ENCODE measurements around the gene PAM.
"Not testable (repeated sequence)": the region's sequence is repeated elsewhere in the genome, so short reads cannot be mapped to it uniquely, and the experiment has no call there.

Gene PAM

DNA sequence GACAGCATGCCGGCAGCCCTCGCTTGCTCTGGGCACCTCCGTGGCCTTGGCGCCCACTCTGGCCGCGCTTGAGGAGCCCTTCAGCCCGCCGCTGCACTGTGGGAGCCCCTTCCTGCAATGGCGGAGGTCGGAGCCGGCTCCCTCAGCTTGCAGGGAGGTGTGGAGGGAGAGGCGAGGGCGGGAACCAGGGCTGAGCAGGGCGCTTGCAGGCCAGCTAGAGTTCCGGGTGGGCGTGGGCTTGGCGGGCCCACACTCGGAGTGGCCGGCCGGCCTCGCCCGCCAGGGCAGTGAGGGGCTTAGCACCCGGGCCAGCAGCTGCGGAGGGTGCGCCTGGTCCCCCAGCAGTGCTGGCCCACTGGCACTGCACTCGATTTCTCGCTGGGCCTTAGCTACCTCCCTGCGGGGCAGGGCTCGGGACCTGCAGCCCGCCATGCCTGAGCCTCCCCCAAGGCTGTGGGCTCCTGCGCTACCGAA, 3.2 kb upstream of the PAM start:
- not testable (repeated sequence) for DNase-seq (ENCODE audit: low spot score)

DNA sequence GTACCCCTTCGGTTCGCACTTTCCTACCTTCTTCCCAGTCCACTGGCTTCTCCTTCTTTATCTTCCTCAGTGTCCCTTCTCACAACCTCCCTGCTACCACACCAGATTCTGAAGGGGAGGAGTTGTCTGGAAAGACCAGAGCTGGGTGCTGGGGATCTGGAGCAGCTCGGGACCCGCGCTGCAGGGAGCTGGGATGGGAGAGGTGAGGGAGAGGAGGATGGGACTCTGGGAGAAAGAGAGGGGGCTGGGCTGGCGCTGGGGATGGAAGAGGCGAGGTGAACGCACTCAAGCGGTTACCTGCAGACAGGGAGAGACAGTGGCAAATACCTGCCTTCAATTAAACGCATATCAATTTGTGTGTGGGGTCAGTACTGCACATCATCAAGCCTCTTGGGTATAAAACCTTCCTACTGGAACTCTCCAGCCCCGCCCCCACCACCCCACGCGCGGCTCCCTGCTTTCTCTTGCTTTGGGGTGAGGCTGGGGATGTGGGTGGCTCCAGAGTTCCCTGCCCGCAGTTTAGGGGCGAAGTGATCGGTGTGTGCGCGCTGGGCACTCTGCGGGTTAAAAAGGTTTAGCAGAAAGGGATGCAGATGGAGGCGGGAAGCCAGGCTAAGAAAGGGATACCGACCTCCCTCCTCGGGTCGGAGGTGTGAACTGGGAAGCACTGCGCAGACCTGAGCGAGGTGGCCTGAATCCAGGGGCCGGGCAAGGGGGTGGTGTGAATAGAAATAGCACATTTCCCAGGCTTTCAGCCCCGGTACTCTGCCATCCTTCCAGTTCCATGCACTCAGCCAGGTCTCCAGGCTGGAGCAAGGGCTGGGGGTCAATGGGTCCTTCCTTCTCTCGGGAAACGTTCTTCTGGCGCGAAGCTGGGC, 977 bp upstream of the PAM start:
- peak; percentile 33 for DNase-seq (ENCODE audit: low spot score)

DNA sequence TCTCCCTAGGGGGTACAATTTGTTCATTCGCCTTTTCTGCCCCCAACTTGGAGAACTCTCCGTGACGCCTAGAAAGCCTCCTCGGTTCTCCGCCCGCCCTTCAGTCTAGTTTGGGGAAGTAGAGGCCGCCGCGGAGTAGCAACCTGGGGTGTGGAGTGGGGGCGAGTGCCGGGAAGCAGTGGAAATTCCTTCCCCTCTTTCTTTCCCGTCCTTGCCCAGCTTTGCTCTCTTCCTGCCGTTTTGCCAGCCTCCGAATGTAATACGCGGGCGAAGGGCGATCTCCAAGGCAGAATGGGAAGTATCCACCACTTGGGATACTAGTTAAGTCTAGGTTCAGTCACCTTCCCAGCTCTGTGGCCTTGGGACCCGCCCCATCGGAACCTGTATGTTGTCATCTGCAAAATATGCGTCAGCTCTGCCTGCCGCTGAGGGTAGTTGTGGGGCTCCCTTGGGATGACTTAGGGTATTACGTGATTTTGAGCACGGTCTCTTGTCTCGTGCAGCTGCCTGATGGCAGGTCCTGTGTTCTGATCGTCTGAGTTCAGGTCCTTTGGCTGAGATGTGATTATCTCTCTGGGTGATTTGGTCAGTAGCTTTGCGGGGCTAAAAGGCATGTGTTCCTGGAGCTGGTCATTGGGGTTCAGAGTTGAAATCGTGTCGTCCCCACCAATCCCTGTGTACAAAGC, 724 bp downstream of the PAM start:
- peak; percentile 95 for DNase-seq (ENCODE audit: low spot score)

DNA sequence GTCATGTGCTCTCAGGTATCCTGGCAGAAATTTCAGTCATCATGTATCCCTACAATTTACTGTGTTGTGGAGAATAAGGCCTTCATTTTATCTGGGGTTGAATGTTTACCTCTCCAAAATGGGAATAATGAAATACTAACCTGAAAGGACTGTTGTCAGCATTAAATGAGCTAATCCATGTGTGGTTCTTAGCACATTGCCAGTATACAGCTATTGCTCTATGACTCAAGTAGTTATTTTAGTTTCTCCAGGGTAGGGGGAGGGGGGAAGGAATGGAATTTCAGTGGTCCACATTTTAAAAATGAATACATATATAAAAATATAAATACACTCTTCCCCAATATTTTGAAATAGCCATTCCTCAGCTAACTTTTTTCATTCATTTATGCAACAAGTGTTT, 3.5 kb downstream of the PAM start:
- peak; percentile 41 for DNase-seq (ENCODE audit: low spot score)

DNA sequence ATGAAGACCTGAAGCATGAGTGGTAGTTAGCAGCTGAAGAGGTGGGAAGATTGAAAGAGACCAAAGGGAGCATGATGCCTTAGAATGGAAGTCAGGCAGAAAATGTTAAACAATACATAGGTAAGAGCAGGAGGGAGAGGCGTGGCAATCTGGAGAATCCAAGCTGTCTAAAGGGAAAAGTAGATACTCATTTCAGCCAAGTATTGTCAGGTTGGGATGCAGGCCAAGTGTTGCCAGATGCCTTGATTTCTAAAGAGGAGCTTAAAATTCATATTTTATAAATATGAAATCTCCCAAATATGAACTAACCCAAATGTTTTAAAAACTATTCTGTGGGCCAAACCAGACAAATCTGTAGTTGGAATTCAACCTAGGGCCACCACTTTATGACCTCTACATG, 4.2 kb downstream of the PAM start:
- DNase-seq (ENCODE audit: low spot score), result no peak

DNA sequence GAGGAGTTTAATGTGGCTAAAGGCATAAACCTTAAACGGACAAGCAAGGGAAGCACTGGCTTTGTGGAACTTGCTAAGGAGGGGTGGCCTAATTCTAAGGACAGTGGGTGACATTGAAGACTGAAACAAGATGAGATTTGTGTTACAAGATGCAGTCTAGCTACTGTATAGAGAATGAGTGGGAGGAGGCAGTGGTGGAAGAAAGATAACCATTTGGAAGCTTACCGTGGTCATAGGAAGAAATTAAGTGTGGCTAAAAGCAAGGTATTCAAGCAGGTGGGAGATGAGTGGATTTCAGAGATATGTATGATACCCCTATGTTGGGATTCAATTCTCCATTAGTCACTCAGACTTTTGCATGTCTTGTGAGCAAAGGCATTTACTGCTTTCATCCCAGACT, 4.6 kb downstream of the PAM start:
- no peak for DNase-seq (ENCODE audit: low spot score)

DNA sequence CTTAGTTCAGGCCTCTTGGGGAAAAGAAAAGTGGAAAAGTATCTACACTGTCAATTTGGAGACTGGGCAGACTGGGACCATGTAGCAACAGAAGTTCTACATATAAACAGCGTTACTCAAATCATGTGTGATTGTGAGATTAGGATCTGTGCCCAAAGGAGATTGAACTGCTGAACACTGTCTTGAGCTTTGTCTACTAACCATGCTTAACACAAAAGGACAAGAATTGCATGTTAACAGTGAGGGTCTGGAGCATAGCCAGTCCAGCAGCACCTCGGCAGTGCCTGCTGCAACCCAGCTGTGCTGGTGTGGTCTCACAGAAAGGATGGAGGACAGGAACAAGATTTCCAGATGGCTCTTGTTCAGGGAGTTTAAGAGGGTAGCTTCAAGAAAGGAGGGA, 5.7 kb downstream of the PAM start:
- no peak for DNase-seq (ENCODE audit: low spot score)

DNA sequence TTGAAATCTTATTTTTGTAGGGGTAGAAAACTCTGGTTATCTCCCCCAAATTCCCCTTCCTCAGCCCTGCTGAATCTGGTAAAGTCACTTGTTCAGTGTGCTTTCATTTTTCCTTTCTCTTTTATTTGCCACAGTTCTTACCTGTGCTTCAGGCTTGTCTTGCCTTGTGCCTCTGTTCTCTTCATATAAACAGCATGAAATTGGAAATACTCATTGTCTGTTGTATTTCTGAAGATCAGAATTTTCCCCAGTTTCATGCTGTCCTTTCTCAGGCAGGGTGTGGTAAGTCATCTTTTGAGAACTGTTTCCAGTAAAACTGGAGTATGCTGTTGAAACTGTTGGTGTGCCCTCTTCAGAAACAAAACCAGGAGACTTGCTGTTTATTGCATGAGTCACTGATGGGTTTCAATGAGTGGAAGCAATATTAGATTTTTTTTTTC, 7.0 kb downstream of the PAM start:
- peak; percentile 66 for DNase-seq (ENCODE audit: low spot score)

DNA sequence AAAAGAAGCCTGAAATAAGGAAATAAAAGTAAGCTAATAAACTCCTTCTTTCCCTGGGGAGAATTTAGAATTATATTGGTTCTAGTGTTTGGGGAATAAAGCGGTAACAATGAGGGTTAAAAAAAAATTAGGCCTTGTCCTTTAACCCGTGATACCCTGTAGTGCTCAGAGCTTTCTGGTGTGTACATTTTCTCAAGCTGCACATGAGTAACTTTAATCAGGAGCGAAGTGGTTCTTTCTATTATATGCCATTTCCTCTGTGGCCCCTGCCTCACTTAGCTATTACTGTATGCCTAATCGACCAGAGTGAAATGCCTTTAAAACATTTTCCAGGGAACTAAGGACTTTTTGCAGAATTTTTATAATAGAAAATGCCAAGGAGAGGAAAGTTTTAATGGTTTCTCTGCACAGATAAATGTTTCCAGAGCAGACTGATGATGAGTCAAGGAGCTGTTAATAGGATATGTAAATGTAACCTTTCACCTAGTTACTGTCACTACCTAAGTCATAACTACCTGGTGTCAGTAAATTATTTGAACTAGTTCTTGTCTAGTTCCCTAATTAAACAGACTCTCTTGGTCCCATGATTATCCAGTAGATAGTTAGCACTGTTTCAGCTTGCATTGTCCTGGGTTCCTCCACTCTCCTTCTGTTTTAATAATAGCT, 7.6 kb downstream of the PAM start:
- DNase-seq (ENCODE audit: low spot score), result peak; percentile 49

DNA sequence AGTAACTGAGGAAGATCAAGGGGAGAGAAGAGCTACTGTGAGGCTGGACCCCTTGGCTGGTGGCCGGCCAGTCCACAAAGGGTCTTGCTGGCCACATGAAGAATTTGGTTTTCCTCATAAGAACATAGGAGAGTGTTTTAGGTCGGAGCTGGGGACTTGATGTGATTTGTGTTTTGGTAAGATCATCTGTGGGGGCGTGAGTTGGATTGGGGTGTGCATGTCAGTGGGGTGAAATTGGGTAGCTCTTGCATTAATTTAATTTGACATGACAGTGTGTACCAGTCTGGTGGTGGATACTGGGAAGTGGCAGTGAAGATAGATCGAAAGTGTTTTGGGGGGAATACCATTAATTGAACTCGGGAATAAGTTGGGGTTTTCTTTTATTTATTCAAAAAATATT, 8.6 kb downstream of the PAM start:
- DNase-seq (ENCODE audit: low spot score), result no peak

DNA sequence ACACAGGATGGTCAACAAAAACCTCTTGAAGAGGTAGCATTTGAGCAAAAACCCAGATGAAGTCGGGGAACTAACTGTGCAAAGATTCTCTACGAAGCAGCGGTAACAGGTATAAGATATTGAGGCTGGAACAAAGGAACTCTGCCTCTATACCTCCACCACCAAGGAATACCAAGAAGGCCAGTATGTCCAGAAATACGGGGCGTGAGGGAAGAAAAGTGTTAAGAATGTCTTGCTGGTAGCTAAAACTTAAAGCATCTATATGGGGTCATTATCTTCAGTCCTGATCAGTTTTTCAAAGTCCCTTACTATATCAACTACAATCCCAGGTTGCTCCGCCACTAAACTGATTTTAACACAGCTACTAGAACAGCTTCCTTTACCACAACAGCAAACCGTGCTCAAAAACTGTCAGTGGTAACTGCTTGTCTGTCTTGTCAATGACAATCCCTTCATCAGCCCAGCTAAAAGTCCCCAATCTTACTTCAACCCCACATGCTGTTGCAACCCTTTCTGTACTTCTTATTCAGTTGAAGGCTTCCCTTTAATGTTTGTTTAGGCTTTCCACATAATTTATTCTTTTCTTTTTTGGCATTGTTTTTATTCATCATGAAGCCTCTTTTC, 9.4 kb downstream of the PAM start:
- DNase-seq (ENCODE audit: low spot score), result no peak

DNA sequence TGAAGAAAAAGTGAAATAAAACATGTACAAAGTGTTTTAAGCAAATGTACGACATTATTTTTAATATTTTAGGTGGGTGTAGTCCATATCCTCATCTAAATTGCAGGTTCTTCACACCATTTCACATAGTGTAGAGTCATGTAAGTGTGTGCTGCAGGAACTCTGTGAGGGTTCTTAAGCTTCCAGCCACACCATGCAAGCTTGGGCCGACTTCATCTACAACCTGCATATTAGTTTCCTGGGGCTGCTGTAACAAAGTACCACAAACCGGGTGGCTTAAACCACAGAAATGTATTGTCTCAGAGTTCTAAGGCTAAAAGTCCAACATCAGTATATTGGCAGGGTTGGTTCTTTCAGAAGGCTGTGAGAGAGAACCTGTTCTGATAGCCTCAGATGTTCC, 10.2 kb downstream of the PAM start:
- DNase-seq (ENCODE audit: low spot score), result no peak

DNA sequence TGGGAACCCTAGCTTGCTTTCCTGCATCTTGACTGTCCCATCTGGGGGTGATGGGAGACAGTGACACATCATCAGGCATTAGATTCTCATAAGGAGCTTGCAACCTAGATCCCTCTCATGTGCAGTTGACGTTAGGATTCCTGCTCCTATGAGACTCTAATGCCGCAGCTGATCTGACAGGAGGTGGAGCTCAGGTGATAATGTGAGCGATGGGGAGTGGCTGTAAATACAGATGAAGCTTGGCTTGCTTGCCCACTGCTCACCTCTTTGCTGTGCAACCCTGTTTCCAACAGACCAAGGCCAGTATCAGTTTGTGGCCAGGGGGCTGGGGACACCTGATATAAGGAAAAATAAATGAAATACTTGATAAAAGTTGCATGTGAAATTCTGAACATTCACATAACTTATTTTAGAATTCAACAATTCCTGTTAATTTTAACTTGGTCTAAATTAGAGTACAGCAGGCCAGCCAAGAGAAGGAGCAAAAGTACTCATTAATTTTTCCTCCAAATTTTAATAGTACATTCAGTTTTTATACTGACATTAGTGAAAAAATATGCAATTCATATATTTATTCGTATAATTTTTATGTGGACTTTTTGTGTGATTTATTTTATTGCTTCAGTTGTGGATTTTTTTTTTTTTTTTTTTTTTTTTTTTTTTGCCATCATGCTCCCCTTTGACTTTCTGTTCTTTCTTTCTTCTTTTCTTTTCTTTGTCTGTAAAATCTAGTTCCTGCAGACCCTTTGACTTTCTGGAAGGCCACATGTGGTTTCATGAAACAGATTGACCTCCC, 11.4 kb downstream of the PAM start:
- no peak for DNase-seq (ENCODE audit: low spot score)

DNA sequence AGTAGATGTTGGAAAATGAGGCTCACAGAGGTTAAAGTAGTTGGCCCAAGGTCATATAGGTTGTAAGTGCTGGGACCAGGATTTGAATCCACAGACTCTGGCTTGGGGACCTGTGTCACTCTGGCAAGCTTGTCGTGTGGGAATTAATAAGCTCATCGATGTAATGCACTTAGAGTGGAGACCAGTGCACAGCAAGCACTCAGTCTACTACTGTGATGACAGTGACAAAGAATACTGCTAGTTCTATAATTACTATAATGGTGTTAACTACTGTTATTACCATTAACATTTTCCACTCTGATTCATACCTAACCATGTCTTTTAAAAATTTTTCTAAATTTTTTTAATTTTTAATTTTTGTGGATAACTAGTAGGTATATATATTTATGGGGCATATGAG, 12.8 kb downstream of the PAM start:
- DNase-seq (ENCODE audit: low spot score), result no peak

DNA sequence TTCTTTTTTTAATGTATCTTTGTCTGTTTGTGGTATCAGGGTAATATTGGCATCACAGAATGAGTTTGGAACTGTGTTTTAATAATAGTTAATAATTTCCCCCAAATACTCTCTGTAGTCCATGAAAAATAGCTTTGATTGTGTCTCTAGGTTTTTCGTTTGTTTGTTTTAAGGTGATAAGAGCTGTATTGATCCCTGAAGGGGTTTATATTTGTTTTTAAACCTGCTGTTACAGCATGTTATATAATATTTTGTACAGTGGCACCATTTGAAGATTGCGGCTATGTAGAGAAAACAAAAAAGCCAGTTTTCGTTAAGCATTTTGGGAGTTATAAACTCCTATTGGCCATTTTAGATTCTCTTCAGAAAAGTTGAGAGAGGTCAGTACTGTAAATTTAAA, 15.7 kb downstream of the PAM start:
- no peak for DNase-seq (ENCODE audit: low spot score)

DNA sequence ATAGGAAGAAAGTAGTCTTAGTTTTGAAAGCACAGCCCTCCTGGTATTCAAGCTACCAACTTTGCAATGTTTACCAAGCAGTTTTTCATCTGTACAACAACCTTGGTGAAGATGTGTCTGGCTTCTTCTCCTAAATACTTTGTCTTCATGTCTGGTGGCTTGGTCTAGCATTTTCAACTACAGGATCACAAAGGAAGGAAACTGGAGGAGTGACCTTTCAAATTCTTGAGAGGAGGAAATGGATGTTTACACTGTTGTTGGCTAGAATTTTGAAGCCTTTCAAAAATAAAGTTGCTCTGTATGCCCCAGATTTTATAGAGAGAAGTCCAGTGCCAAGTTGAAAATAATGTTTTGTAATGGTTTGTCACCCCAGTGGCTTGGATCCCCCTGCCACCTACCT, 16.3 kb downstream of the PAM start:
- DNase-seq (ENCODE audit: low spot score), result no peak

DNA sequence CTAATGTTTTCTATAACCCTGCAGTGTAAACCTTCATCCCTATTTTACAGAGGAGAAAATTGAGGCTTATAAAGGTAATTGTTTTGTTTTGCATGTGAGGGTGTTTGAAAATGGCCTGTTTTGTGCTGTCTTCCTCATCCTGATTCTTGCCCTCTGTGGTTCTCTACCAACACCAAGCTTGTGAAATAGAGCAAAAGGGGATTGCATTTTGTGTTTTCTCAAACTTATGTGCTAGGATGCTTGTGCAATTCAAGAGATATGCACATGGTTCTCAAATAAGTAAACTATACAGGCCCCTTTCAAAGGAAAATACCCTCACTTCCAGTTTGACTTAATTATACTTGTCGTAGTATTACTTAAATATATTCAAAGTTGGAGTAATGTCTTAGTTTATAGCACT, 17.2 kb downstream of the PAM start:
- DNase-seq (ENCODE audit: low spot score), result no peak

DNA sequence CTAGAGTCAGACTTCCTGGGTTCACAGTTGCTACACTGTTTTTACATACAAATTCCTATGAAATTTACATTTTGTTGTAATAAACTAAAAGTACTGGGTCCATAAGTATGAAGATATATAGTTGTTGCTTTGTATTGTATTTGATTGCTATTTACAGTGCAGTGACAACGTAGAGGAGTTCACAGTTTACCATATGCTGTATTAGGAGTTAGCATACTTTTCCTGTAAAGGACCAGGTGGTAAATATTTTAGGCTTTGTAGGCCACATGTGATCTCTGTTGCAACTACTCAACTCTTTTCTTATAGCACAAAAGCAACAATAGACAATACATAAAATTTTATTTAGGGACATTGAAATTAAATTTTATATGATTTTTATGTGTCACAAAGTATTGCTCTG, 18.0 kb downstream of the PAM start:
- no peak for DNase-seq (ENCODE audit: low spot score)

DNA sequence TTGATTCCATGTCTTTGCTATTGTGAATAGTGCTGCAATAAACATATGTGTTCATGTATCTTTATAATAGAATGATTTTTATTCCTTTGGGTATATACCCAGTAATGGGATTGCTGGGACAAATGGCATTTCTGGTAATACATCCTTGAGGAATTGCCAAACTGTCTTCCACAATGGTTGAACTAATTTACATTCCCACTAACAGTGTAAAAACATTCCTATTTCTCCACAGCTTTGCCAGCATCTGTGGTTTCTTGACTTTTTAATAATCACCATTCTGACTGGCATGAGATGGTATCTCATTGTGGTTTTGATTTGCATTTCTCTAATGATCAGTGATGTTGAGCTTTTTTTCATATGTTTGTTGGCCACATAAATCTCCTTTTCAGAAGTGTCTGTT, 20.7 kb downstream of the PAM start:
- not testable (repeated sequence) for DNase-seq (ENCODE audit: low spot score)

DNA sequence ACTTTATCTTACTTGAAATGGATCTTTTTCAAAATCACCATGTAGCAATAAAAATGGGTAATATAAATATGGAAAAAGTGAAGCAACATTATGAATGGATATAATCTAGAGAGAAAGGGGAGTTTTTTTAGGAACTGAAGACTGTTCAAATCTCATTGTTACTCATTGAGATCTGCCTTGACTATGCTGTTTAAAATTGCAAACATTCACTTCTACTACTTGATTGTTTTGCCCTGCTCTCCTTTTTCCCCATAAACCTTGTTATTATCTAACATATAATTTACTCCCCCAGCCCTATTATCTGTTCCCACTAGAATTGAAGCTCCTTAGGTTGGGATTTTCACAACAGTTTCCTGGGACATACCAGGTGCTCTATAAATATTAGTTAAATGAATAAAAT, 22.0 kb downstream of the PAM start:
- no peak for DNase-seq (ENCODE audit: low spot score)

DNA sequence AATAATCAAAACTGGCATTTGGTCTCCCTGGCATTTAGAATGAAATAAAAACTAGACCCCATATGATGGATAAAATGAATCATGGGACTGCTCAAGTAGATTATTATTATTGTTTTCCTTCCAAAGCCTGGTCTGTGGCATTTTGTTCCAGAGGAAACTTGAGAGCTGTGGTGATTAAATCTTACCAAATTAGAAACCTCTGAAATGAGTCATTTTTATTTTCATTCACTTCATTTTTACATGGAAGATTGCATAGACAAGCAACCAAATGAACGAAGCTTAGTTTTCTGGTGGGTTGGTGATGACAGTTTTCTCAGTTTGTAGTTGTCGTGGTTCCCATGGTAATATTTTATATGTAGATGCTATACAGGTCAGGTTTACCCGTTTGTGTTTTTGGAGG, 23.4 kb downstream of the PAM start:
- DNase-seq (ENCODE audit: low spot score), result peak; percentile 36

DNA sequence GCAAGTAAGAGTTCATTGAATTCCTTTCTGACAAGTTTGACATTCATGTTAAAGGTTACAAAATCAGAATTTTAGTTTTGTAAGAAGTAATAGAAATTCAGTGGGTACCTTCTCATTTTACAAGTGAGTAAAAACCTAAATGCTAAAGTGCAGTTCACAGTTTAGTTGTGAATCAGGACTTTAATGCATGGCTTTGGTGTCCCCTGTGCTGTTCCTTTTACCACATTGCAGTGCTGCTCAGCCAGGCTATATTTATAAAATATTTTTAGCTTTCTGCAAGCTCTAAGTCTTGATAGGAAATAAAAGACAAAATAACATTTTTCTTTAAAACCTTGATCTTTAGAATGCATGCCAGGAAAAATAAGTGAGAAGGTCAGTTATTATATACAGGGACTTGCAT, 26.3 kb downstream of the PAM start:
- no peak for DNase-seq (ENCODE audit: low spot score)
